SU-DHL-6 (cell line): ENCODE results near the gene AKAP8L.
"Not testable (repeated sequence)": the region's sequence is repeated elsewhere in the genome, so short reads cannot be mapped to it uniquely, and the experiment has no call there.

ENCODE experiments used
- CTCF ChIP-seq: fragments of 200-600 bp; sonication (generic); IDR thresholded peaks from one replicate; pipeline ENCODE4 v1.5.1; 2017; ENCODE audit warnings: antibody characterized with exemption, mild to moderate bottlenecking, low read length, moderate library complexity; ENCODE audit not compliant: insufficient read depth, poor library complexity, severe bottlenecking
- EZH2phosphoT487 ChIP-seq: fragments of 200-600 bp; sonication (generic), shearing (Covaris generic); conservative IDR thresholded peaks from 2 replicates; pipeline ENCODE4 v1.6.1; 2018; ENCODE audit warnings: mild to moderate bottlenecking, antibody characterized with exemption, low read length, moderate library complexity, mixed read lengths

GRCh38 chr19:15363791-15364190 is 55.0 kb downstream of the AKAP8L start:
- TF ChIP-seq CTCF, EZH2phosphoT487: not testable (repeated sequence)
